ENCODE results near the gene SNX10.

The SNX10 gene

DNA sequence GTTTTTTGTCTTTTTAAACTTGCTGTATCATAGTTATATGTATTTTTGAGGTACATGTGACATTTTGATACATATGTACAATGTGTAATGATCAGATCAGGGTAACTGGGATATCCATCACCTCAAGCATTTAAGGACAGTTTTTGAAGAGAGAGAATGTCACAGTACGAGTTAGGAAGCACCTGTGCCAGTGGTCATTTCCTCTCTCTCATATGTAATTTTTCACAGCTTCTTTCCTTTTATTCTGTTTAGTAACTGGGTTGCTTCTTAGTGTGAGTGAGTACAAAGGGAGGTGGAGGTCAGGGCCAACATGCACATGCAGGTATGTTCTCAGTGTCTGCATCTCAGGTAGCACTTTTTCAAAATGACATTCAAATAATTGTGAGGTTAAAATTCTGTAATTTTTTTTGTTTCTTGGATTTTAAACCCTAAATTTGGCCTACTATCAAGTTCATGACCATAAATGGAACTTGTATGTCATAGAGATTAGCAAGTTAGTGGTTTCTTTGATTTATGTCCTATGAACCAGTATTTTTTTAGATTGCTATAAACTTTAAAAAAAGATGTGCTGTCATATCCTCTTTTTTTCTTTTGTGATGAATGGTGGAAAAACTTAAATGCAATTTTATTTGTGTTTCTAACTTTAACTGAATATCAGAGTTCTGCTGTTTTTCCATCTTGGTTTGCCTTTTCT lies 42.7 kb downstream of the SNX10 start:
- no peak for DNase-seq

DNA sequence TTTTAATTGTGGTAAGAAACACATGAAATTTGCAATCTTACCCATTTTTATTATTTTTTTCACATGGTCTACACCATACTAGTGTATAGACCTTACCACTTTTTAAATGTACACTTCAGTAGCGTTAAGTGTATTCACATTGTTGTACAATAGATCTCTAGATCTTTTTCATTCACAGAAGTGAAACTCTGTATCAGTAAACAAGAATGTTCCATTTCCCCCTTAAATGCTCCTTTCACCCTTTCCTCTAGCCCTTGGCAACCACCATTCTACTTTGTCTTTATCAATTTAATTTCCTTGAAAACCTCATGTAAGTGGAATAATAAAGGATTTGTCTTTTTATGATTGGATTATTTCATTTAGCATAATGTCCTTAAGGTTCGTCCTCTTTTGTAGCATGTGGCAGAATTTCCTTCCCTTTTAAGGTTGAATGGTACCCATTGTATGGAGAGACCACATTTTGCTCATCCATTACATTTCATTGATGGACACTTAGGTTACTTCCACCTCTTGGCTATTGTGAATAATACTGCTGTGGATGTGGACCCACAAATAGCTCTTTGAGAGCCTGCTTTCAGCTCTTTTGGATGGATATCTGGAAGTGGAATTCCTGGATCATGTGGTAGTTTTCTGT lies 45.7 kb downstream of the SNX10 start:
- DNase-seq: no peak

DNA sequence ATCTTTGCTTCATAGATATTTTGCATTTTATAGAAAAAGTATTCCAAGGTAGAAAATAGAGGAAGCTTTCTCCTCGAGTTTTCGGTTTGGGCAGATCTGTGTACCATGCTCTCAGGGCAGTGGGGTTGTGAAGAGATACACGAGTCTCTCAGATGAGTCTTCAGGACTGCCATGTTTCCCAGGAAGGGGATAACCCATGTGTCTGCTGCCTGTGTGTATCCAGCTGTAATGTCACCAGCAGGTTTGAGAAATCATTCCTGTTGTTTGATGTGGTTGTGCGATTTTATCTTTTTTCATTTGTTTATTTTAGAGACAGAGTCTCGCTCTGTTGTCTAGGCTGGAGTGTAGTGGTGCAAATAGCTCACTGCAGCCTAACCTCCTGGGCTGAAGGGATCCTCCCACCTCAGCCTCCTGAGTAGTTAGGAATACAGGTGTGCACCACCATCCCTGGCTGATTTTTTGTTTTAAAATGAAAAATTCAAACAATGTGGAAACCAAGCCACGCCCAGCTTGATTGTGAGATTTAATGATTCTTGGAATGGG lies 48.9 kb downstream of the SNX10 start:
- DNase-seq: no peak

DNA sequence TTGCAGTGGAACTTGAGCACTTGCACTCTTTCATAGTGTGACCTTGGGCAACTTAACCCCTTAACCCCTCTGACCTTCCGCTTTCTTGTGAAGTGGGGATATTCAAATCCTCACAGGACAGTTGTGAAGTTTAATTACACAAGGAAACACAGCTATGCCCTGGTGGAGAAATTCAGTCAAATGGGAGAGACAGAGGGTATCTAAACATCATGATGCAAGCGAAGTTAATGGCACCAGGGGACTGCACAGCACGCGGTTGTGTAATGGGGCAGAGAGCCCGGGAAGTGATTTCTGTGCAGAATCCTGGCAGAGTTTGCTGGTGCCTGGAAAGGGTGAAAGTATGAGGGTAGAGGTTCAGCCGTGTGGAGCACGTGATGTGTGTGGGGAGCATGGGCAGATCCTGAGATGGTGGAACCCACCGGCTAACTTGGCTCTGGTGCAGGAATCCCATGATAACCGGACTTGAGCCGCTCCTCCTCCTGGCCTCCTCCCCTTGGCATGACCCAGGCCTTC lies 51.7 kb downstream of the SNX10 start:
- DNase-seq: no peak

DNA sequence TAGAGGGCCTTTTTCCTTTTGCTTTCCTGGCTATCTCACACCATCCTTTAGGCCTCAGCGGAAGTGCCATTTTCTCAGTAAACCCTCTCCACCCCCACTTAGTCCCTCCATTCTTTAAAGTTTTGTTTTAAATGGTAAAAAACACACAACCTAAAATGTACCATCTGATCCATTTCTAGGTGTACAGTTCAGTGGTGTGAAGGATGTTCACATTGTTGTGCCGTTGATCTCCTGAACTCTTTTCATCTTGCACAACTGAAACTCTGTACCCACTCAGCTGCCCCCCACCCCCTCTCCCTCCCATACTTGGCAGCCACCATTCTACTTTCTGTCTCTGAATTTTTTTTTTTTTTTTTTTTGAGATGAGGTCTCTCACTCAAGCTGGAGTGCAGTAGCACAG lies 52.2 kb downstream of the SNX10 start:
- DNase-seq: no peak

DNA sequence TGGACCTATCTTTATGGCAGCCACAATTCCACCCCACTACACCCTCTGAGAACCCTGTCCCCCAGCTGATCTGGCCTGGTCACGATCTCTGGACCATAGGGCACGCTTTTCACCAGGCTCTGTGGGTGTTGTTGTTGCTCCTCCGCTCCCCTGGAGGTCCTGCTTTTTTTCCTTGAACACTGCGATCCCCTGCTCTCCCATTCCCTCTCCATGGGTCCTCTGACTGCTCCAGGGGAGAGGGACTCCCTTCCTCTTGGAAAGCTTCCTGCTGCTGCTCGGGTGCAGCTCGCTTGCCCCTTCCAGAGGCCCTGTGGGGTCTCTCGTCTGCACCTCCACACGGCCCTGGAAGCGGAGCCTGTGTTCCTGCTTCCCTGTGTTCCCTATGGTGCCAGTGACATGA lies 53.5 kb downstream of the SNX10 start:
- no peak for DNase-seq

DNA sequence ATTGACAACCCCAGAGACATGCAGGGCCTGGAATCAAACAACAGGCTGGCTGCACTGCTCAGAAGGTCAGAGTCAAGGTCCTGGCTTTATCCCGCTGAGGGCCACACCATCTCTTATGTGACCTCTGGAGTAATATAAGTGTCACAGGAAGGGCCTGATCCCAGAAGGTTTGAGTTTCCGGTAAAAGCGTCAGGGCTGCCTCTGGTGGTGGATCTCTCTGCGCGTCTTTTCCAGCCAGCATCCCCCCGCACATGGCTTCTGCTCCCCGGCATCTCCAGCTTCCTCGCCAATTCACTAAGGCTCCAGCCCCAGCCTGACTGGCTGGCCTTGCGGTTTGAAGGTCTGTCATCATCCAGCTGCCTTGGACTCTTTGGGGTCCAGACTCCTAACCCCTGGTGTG lies 54.2 kb downstream of the SNX10 start:
- no peak for DNase-seq

DNA sequence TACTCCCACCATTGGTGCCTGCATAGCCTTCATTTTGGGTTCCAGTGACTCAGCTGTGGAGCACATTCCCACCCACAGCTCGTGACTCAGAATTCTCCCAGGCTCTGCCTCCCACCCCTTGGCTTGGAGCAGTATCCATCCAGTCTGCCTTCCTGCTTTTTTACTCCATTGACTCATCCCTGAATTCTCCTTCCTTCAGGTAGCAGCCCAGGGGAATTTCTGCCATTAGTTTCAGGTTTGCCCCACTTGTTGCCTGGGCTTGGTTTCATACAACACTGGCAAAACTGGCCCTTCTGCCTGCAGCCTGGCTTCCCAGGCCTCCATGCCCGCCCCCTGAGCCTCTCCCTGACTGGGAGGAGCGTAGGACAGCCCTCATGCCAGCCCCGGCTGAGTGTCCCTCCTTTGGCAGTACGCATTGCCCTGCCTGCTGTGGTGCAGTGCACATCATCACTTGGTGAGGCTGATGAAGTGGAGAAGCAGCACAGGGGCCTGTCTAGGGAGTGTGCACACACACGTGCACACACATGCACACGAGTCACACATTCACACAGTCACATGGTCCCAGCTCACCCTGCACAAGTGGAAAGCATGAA lies 55.0 kb downstream of the SNX10 start:
- peak in 3 of 51 donors; percentile 18 to 76 (median 26) for DNase-seq

DNA sequence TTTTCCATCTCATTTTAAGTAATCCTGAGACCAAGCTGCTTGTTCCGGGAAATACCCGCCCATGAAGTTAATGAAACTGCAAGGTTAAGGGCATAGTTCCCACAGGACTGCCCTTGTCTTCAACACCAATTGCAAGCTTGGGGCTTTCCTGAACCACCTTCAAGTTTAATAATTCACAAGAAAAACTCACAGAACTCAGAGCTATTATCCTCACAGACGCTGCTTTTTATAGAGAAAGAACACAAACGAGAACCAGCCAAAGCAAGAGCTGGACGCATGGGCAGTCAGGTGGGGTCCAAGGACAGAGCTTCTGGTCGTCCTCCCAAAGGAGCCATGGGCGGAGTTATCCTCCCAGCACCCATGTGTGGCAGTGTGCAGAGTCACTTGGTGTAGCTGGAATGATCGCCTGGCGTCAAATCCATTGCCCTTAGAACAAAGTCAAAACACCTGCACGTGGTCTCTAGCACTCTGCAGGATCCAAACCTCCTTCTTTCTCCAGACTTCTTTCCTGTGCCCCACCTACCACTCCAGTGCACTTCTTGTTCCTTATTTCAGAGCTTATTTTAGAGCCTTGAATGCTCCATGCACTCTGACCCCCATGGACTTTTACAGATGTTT lies 56.7 kb downstream of the SNX10 start:
- DNase-seq: no peak

DNA sequence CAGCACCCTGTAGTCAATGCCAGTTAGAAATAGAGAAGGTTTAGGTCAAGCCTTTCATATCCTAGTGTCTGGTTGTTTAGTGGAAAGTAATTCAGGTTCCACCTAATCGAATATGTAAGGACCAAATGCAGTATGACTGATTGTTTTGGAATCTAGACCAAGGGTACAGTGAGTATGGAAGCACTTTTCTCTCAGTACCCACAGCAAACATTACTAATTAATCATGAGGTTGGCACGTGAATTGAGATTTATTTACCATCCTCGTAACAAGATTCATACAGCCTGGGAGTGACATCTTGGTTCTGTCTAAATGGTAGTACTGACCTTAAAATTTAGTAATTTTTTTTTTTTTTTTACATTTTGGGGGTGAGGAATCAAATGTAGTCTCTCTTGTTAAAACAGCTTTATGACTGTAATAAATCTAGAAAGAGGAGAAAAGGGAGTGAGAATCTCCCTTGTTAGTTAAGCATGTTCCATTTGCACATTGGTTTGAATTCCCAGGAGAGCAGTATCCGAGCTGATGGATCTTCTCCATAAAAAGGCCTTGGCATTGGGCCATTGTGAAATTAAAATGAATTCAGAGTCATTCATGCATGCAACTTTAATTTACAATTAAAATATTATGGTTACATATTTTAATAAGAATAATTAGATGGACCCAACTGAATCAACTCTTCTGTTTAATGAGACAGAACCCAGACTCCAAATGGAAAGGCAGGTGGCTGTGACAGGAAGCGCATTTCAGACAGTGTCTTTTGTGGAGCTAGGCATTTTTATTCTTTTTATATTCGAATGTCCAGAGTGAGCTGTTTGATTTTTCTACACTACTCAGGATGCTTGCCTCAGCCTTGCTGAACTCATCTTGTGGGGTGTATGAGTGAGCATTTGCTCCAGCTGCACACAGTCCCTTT lies 57.6 kb downstream of the SNX10 start:
- DNase-seq: no peak

DNA sequence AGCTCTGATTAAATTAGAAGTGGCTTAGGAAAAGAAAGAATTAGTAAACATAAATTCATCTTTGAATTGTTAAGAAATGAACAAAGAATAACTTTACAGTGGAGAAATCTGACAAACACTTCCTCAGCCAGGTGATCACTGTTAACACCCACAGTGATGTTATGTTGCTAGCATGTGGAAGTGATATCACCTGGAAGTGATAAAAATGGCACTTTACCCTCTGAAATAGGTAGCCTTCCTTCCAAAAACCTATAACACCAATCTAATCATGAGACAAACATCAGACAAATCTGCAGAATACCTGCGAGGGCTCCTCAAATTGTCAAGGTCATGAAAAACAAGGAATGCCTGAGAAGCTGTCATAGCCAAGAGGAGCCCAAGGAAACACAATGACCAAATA lies 59.5 kb downstream of the SNX10 start:
- no peak for DNase-seq

DNA sequence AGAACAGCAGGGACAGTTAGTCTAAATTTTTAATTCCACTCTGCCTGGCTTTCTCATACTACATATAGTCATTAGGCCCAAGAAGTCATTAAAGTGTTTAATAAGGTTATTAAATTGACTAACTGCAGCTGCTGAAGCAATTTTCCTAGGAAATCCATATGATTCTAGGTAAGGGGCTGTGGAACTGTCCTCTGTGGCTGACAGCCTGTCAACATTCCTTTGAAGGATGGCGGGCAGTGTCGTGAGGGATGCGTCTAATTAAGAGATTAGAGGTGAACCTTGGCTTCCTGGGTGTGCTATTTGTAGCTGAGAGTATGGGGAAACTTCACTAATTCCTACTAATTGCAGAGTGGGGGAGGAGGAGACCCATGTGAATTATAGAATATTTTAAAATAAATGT lies 64.6 kb downstream of the SNX10 start:
- no peak for DNase-seq

DNA sequence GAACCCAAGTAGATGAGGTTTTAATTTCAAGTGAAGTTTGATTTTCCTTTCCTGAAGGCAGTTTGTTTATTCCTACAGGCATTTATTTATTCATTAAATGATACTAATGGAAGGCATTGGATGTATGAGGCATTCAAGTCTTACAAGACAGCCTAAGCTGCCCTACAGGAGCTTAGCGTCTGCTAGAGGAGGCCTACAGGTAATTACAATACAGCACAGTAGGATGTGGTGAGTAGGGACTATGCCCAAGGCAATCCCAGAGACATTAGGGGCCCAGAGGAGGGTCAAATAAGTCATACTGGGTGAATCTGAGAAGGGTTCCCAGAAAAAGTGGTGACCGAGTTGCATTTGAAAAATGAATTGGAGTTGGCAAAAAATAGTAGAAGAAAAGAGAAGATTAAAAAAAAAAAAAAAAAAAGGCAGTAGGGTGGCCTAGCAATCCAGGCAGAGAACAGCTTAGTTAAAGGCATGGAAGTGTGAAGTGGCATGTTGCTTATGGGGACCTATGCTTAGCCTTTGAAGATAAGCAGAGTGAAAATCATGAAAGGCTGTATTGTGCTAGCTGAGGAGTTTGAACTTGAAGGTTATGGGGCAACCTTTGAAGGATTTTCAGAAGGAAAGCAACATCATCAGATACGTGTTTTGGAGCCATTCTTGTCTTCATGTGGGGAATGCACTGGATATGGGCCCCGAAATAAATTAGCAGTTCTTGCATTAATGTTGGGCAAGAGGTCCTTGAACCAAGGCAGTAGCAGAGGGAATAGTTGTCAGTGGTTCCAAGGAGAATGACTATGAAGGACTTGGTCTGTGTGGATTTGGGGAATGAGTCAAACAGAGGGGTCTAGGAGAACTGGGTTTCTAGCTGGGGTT lies 65.5 kb downstream of the SNX10 start:
- DNase-seq: no peak

DNA sequence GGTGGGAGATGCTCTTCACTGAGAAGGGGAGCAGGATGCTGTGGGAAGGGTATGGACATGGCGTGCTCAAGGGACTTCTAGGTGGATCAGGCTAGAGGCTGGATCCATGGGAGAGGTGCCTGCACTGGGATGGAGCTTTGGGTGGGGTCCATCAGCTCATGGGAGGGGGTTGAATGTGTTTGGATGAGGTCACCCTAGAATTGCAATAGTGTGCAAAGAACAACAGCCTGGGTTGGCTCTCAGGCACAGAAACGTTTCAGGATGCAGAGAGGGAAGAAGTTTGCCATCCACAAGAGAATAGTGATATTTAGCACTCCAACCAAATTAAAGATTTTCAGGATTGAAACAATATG lies 66.1 kb downstream of the SNX10 start:
- no peak for DNase-seq

DNA sequence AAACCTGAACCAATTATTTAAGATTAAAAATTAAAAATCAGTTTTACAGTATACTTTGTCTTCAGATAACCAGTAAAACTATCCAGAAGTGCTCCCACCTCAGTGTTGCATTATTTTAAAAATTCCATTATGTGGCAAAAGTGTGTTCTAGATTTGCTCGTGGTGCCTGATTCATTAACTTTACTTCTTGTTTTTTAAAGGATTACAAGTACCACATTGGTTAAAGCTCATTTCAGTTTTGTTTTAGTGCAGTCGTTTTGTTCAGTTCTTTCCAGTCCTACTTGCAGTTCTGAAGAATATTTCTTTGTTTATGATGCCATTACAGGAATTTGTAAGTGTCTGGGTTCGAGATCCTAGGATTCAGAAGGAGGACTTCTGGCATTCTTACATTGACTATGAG lies 69.0 kb downstream of the SNX10 start:
- DNase-seq: no peak

DNA sequence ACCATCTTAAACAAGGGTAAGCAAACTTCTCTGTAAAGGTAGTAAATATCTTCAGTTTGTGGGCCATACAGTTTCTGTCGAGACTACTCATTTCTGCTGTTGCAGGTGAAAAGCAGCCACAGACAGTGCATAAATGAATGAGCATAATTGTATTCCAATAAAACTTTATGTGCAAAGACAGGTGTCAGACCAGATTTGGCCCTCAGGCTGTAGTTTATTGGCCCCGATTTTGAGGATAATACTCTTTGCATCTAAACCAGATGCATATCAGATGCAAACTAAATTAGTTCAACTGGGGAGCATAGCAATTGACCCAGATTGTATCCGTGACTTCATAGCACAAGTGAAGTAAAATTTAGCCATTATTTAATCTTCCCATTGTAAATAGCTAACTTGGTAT lies 70.0 kb downstream of the SNX10 start:
- no peak for DNase-seq

DNA sequence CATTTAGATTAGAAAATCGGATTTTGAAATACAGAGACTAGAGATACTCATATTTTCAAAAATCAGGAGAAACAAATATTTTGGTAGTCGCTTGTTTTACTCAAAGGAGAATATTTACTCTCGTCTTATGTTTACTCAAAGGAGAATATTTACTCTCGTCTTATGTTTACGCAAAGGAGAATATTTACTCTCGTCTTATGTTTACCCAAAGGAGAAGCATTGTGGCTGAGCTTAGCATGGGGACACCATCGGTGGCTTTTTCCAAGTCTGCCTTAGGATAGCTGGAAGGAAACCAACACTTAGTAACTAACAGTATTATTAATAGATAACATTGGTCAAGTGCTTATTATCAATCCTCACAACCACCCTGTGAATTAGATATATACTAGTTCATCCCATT lies 71.8 kb downstream of the SNX10 start:
- no peak for DNase-seq

DNA sequence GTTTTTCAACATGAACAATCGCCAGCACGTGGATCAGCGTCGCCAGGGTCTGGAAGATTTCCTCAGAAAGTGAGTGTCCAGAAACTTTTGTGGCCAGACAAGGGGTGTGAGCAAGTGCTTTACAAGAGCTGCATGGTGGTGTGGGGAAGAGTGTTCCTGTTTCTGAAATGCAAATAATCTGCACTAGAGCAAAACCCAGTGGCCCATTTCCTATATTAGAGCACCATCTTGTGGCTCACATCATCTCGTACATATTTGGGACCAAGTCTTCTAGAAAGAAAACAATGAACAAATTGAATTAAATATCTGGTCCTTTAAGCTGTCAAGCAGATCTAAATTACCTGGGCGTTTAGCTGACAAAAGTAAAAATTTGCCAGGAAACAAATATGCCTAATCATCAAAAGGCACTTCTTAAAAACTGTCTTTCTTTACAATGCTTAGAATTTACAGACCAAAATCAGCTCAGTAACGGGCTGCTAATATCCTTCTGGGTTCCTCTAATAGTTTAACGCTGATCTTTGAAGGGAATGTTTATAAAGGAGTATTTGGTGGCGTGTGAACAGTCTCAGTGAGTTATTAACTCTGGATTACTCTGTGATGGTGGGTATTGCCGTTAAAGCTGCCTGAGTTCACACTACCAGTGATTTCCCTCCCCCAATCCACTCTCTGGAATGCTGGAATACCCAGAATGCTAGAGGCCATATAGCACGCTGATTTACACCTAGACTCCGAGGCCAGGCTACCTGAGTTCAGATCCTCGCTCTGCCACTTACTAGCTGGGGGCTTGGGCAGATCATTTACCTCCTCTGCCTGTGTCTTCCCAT lies 73.6 kb downstream of the SNX10 start:
- DNase-seq: peak in 28 of 51 donors; percentile 6 to 83 (median 30)

DNA sequence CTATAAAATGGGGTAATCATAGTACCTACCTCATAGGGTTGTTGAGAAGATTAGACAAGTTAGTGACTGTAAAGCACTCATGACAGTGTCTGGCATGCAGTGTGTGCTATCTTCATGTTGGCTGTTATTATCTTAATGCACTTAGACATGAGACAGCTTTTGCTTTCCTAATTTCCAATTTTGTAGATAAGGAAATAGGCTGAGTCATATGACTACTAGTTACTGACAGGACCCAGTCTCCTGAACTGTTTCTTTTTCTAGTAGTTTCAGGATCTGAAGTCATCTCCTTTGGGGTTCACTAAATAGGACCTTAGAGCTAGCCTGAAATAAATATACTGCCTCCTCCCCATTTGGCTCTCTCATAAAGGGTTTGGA lies 74.2 kb downstream of the SNX10 start:
- no peak for DNase-seq
